HCEC 1CT (cell line): Measurements from ENCODE around the gene CHCHD3.
"Not testable (repeated sequence)": the region's sequence is repeated elsewhere in the genome, so short reads cannot be mapped to it uniquely, and the experiment has no call there.

Experiments
- DNase-seq: peaks from one replicate; pipeline ENCODE4 v3.0.0-alpha.2; 2017

The CHCHD3 gene

DNA sequence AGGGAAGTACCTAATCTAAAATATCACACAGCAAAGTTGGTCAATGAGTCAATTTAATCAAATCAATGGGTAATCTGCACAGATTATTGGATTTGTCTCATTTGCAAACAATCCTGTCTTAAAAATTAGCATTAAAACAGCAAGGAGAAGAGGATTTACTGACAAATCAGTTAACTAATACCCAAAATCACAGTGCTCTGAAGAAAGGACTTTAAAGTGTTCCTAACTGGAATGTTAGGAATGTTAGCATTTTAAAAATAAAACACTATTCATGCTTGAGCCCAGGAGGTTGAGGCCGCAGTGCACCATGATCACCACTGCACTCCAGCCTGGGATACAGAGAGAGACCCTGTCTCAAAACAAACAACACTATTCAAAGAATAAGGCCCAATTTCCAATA, 83.1 kb downstream of the CHCHD3 start:
- DNase-seq: no peak

- DNase-seq: no peak
These were observed 84.4 kb downstream of the CHCHD3 start for GRCh38 chr7:132997505-132997904.

DNA sequence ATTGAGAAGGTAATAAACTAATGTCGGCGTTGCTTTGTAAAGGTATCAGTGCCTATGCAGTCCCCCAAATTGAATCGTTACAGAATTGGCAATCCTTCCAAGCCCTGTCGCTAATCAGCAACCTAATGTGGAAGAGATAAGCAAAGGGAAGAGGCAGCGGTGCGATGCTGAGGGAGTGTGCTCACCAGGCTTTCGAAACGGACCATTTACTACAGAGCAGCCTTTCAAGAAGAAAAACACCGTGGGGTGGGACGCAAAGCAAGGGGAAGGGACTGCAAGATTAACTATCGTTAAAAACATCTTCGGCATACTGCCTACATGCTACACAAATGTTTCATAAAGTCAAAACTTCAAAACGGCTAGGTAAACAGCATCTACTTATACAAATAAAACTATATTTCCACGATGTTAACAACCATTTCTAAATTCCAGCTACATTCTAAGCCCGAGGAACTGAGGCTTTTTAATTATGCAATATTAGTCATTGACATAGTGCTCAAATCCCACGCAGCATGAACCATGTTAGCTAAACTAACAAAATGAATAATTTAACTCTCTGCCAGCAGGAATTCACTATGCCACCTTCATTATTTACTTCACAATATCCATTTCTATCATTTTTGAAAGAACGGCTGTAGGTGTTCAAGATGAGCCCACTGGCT, 85.2 kb downstream of the CHCHD3 start:
- no peak for DNase-seq

GRCh38 chr7:132993377-132994013, 88.4 kb downstream of the CHCHD3 start:
- DNase-seq: no peak

GRCh38 chr7:132991615-132992587, 90.0 kb downstream of the CHCHD3 start:
- no peak for DNase-seq

DNA sequence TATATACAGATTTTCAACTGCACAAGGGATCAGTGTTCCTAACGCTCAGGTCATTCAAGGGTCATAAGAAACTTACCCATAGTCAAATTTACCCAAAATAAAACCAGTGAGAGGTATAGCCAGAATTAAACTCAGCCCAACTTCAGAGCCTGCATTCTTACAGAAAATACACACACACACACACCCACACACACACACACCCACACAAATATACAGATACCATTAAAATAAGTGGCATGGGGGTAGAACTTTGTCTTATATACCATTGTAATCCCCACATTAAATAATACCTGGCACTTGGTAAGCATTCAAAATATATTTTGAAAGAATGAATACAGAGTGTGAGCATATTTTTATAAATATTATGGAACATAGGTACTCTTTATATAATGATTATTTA, 93.8 kb downstream of the CHCHD3 start:
- no peak for DNase-seq

- DNase-seq: no peak
These were observed 101.5 kb downstream of the CHCHD3 start for GRCh38 chr7:132980402-132980801.

DNA sequence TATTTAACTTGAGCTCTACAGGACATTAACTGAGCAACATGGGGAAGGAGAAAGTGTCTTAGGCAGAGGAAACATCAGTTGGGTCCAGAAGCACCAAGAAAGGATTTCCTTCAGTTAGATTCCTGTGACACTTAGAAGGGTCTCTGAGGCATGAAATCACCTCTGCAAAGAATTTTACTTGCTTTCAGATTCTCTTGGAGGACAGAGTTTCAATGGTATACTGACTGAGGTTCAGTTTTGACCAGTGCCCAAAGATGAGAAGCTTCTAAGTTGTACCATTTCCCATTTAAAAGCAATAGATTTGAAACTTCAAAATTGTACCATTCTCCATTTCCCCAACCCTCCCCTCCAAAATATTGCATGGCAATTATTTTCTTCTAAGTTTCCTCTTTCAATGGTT, 102.4 kb downstream of the CHCHD3 start:
- DNase-seq: no peak

GRCh38 chr7:132977234-132977633, 104.7 kb downstream of the CHCHD3 start:
- DNase-seq: no peak

- DNase-seq: no peak
These were observed 109.1 kb downstream of the CHCHD3 start for GRCh38 chr7:132972745-132973144.

DNA sequence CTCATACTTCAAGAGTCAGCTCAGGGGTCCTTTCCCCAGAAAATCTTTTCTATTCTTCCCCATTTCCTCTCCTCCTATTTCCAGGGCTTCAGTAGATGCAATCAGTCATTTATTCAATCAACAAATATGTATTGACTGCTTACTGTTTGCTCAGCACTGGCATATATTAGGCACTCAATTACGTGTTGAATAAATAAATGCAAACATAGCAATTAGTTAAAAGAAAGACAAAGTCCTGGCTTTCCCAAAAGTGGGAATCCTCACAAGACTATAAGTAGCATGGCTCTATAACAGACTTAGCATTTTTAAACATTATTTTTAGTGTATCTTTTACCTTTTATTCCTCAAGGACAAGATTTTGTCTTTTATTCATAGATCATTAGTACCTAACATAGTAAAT, 111.6 kb downstream of the CHCHD3 start:
- DNase-seq: no peak

GRCh38 chr7:132969520-132969919, 112.4 kb downstream of the CHCHD3 start:
- no peak for DNase-seq

- DNase-seq: not testable (repeated sequence)
These were observed 114.4 kb downstream of the CHCHD3 start for GRCh38 chr7:132967470-132967848.

DNA sequence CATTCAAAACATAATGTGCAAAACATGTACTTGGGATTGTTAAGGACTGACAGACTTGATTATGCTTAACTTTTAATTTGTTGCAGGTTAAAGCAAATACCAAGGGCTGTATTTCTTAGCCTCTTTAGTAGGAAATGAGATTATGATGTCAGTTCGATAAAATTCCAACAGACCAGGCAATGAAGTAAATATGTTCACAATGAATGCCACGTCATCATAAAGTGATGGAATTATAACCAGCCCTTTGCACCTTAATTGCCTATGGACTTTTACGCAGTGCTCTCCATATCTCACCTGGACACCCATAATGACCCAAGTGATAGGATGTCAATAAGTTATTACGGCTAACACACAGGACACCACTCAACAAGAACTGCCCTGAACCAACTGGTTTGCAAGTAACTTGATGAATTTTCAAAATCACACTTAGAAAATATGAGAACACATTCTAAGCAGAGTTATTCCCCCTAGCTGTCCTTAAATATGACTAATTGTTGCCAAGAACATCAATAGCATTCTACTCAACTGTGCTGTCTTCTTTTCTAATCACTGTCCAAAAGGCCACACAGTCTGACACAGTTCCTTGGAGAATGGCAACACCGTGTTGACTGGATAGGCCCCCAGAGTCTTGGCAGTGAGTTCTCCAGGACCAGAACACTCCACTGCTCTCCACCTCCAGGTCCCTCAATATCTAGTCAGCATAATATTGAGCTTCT, 115.0 kb downstream of the CHCHD3 start:
- DNase-seq: peak; percentile 21

DNA sequence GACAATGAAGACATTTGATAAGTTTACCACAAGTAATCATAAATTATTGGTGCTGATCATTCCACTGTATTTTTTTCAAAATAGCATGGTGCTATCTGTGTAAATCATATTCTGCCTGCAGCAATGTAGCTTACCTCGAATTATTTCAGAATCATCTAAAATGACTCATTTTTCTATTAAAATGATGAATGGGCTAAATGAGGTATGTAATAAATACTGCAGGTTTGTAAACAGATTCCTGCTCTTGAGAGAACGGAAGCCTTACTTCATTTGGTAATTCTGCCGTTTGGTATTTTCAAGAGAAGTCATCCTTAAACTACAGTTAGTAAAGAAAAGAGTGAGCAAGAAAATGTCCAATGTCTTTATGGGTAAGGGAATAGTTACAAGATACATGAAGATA, 115.9 kb downstream of the CHCHD3 start:
- DNase-seq: peak; percentile 8

GRCh38 chr7:132964876-132965275, 117.0 kb downstream of the CHCHD3 start:
- DNase-seq: no peak

GRCh38 chr7:132959891-132960290, 122.0 kb downstream of the CHCHD3 start:
- no peak for DNase-seq

DNA sequence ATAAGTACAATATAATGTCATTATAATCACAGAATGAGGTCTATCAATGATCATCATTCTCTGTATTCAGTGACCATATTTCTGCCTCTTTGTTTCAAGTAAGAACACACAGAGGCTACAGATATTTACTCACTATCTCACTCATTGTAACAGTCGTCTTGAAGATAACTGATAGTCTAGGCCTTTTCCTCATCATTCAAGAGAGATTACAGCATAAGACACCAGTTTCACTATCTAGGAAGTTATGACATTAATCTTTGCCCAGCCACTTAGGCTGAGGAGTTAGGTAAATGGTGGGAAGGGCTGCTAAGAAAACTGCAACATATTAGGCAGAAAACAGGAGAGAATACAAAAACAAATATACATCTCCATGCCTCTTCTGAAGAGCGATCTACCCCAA, 125.3 kb downstream of the CHCHD3 start:
- no peak for DNase-seq

GRCh38 chr7:132953468-132953867, 128.4 kb downstream of the CHCHD3 start:
- no peak for DNase-seq

DNA sequence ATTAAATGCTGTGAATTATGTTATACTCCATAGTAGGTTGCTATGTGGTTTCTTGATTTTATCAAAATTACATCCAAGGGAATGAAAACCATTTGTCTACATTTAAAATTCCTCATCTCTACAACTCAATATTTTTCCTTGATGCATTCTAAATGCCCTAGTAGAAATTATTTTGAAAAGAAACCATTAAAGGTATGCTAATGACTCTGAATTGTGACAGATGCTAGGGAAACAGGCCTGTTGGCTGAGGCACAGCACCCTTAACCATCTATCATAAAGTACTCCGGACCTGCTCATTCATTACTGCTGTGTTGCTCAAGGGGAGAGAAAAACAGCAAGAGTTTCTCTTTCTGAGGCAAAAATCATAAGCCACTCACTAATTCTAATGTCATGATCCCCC, 131.2 kb downstream of the CHCHD3 start:
- DNase-seq: no peak

GRCh38 chr7:132947011-132947410, 134.9 kb downstream of the CHCHD3 start:
- DNase-seq: no peak

GRCh38 chr7:132944774-132945173, 137.1 kb downstream of the CHCHD3 start:
- DNase-seq: no peak

DNA sequence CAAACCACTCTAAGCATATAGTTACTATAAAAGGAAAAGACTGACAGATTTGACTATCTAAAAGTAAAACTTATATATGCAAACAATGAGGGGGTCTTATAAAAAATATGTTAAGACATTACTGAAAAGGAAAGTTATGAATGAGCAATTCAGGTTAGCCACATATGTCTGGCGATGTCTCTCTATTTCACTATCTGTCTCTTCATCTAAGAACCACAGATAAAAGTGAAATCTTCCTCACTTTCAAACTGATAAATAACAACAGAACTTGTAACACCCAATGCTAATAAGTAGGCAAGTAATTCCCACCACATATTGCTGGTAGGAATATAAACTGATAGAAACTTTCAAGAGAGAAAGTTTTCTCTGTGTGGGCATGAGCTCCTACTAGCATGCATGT, 138.2 kb downstream of the CHCHD3 start:
- no peak for DNase-seq
